SW 1271 (cell line): Measurements from ENCODE around the gene DNAH1.

Experiments used
- DNase-seq, 2 experiments: peaks; one replicate each; lab custom pipeline; 2025; lab: John Stamatoyannopoulos, UW

The DNAH1 gene

DNA sequence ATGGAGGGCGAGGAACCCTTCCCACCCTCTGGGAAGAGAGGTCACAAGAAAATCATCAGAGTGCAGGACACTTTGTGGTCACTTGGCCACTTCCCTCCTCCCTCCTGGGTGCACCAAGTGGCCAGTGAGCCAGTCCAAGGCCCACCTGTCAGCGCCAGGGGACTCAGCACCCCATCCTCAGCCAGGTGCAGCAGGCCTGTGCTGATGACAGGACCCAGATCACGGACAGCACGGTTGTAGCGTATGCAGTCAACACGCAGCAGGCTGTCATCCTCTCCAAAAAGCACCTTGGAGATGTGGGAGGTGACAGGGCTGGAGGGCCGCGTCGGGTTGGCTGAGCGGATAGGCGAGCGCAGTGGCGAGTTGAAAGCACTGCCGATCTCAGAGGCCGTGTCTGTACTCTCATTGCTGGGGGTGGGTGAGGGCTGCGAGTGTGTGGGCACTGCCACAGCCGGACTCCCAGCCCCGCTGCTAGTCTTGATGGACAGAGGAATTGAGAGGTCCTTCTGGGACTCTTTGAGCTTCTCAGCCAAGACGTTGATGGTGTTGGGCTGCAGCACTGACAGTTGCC lies 87.2 kb downstream of the DNAH1 start:
- DNase-seq = no peak

DNA sequence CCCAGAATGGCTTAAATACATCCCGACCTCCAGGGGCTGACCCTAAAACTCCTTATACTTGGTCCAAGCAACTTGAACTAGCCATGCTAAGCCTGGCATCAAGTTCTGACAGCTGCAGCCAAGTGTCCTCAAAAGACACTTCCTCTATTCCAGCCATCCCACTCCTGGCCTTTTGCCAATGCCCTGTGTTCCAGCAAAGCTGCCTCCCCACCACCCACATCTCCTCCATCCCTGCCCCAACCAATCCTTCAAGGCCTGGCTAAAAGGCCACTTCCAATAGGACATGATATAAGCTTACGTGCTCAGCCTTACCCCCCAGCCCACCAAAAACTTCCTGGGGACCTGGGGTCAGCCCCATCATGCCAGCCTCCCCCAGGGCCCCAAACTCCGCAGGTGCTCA lies 87.8 kb downstream of the DNAH1 start:
- DNase-seq = no peak

DNA sequence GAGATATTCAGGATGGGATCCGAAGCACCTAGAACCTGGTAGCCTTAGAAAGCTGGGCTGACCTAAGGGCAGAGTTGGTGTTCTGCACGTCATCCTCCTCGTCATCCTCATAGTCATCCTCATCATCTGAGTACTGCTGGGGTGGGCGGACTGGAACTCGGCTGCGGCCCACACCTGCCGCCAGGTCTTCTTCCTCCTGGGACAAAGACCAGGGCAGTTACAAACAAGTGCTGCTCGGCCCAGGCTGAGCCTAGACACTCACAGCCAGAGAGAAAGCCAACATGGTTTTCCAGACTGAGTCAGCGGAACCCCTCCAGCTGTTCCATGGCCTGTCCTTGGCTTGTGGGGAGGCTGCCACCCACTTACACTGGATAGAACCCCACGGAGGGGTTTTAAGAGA lies 88.3 kb downstream of the DNAH1 start:
- DNase-seq = no peak

DNA sequence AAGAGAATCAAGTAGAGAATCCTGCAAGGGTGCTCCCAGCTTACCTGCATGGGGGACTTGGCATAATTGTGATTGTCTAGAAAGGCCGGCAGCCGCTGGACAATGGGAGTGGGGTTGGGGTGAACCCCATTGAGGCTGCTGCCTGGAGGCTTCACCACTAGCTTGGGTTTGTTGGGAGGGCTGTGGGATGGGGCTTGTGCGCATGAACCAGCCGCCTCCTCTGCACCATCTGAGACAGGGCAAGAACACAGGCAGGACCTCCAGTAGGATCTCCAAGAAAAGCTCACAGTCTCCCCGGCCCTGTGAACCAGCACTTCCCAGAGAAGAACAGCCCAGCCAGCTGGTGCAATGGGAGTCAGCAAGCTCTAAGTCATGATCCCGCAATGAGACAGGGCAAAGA lies 88.9 kb downstream of the DNAH1 start:
- no peak for DNase-seq

DNA sequence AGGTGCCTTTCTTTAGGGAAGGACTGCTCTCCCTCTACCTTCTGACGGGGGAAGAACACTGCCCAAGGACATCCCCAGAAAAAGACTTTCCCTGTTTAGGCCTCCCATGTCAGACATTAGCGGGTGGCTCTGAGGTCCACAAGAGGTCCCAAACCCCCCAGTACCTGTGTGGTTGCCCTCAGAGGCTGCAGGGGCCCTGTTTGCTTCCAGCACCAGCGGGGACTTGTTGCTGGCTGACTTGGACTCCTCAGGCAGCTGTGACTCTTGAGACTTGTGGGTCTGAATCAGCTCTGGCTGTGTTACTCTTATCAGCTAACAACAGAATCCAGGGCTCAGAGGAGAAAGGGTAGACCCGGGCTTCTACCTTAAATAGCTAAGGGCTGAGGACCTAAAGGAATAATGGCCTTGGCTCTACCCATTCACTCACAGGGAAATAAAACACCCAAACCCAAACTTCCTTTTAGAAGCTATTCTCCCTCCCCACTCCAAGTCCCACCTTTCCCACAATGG lies 89.5 kb downstream of the DNAH1 start:
- DNase-seq = no peak

DNA sequence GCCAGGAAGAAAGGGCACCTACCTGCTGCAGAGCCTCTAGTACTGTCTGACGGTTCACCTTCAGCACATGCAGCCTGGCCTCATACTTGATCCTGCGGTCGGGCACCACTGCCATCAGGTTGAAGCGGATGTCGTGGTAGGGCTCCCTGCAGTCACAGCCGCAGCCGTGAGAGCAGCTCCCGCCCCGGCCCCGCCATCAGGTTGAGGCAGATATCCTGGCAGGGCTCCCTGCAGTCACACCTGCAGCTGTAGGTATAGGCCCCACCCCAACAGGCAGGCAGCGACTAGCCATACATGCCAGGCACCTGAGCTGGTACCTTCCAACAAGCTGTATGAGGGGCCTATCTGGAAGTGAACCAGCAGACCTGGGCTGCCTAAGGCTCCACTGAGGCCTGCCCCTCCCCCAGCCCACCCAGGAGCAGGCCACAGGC lies 90.1 kb downstream of the DNAH1 start:
- DNase-seq = no peak

DNA sequence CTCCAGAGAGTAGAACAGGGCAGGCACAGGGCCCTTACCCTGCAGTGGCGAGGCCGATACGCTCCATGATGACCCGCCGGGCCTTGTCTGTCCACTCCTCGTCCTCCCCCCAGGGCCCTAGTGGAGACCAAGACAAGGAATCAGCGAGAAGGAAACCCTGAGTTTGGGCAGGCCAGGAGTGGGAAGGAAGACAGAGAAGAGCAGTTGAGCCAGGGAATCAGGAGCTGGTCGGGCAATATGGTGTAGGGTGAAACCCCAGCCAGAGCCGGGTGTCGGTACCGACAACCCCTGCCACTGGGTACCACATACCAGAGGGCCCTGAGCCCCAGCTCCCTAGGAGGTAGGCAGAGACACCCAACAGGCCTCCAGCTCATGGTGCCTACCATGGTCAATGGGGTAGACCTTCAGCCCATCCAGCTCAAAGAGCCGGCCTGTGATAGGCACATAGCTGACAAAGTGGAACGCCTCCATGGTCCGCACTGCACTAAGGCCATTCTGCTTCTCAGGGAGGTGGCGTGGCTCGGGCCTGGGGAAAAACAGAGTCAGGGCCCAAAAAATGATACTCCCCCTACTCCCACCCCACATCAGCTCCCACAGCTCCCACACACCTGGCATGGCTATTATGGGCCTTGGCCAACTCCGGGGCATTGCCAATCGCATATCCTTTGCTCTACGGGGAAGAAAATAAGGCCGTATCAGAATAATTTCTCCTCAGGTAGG lies 90.8 kb downstream of the DNAH1 start:
- no peak for DNase-seq

DNA sequence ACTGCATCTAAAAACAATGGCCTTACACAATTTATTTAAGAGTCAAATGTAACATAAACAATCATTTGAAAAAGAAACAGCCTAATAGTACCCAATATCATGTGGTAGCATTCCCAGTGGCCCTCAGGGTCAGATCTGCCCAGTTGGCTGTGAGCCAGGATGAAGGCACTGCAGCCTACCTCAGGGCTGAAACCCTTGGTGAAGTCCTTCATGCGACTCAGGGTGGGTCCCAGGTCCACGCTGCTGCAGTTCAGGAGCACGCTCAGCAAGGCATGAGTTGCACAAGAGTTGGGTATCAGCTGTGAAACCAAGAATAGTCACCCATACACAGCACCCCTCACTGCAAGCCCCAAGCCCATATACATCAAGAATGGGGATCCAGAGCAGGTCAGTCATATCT lies 91.7 kb downstream of the DNAH1 start:
- DNase-seq = no peak

DNA sequence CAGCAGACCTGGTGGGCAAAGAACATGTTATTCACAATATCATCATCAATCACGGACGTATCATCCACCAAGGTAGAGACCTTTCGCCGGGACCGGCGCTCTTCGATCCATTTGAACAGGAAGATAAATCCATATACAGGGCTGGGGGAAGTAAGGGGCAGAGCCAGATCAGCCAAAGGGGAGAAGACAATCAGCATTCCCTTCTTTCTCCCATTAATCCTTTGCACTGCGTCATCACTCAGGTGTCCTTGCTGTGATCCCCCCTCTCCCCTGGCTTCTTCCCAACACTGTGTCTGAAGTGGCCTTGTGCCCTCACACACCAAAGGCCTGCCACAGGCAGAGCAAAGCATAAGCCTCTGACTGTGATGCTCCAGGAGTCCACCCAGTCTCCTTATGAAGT lies 92.3 kb downstream of the DNAH1 start:
- DNase-seq = no peak

DNA sequence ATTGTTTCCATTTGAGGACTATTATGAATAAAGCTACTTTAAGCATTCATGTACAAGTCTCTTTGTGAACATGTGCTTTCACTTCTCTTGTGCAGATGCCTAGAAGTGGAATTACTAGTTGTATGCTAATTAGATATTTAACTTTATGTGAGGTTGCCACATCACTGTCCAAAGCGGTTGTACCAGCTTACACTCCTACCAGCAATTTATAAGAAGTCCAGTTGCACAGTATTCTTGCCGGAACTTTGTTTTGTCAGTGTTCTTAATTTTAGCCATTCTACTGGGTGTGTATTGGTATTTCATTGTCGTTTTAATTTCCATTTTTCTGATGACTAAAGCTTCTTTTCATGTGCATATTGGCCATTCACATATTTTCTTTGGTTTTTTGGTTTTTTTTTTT lies 99.7 kb downstream of the DNAH1 start:
- no peak for DNase-seq

DNA sequence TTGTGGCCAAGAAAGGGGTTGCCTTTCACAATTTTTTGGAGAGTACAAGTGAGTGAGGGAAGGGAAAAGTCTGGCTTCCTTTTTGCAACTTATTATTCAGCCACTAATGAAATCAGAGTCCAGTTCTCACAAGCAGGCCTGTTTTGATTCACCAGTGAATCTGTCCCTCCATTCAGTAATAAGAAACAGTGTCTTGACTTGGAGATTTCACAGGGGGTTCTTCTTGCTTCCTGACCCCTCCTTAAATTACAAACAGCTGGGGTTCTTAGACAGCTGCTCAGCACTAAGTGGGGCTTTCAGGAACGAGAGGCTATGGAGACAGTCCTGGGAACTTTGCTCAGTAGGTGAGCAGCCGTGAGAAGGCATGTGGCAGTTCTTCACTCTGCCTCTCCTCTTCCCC lies 104.3 kb downstream of the DNAH1 start:
- DNase-seq = no peak

DNA sequence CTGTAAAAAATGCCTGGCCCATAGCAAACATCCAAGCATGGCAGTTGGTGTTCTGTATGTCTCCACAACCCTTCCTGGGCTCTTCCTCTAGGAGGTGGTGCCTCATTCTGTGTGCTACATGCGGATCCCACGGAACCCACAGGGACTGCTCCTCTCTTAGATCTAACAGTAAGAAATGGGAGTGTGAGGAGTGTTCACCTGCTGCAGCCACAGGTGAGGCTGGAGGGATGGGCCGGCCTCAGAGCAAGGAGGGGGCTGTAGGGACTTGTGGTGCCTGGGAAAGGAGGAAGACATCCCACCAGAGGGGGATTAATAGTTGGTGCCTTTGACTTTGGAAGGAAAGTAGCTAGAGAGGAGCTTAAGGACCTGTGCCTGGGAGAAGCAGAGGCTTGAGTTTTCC lies 106.5 kb downstream of the DNAH1 start:
- DNase-seq = no peak

DNA sequence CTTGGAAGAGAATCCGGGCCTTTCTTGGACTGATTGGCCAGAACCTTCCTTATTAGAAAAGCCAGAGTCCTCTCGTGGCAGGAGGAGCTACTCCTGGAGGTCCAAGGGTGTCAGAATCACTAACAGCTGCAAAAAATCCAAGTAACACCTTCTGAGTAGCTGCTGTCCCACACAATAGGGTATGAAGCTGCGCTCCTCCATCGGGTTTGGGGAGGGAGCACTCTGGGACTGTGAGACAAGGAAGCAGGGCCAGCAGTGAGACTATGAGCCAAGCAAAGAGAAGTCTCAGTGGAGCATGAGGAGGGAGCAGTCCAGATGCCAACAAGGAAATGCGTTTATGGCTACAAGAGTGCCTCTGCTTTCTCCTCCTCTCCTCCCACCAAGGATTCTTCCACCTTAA lies 107.1 kb downstream of the DNAH1 start:
- DNase-seq = no peak

DNA sequence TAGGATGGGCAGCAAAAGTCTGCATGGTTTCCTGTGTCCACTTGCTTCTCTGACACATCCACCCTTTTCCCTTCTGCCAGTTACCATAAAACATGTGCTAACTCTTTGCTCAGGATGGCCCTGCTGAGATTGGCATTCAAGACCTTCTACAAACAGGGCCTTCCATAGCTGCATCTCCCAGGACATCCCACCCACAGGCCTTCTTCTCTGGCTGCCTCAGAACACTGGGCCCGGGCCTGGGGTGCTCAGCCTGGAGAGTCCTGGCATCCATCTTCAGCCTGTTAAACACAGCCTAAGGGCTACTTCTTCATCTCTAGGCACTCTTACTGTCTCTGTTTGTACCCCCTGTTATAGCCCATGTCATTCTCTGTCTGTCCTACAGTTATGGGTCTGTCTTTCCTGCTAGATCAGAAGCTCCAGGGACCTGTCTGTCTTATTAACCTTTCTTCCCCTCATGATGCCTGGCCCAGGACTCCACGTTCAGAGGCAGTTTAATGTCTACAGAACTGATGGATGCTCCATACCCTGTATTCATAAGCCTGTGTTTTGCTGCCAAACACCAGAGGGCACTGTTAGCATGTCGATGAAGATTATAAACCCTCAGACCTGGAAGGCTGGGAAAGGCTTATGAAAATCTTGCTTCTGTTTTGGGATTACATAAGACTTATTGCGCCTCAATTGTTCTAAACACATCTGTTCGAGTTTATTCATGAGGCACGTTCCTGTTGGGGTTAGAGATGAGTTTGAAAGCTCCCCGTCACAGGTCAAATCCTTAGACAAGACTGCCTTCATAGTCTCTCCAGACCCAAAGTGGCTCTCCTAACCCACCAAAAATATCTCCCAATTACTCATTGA lies 112.3 kb downstream of the DNAH1 start:
- peak in 1 of 2 experiments; percentile 38 for DNase-seq

DNA sequence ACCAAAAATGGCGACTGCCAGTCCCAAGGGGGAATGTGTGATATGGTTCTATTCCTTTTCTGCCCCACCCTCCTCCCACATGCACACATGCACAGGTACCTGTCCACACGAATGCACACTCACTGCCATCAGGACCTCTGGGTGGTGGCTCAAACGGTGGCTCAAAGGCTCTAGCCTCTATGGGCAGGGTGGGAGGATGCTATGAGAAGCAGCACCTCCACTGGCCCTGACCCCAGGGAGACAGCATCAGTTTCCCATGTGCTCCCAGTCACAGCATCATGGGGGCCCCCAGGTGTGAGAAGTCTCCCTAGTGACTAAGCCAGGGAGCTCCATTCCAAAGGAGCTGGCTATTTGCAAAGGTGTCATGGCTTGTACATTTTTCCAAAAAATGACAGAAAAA lies 112.9 kb downstream of the DNAH1 start:
- no peak for DNase-seq

DNA sequence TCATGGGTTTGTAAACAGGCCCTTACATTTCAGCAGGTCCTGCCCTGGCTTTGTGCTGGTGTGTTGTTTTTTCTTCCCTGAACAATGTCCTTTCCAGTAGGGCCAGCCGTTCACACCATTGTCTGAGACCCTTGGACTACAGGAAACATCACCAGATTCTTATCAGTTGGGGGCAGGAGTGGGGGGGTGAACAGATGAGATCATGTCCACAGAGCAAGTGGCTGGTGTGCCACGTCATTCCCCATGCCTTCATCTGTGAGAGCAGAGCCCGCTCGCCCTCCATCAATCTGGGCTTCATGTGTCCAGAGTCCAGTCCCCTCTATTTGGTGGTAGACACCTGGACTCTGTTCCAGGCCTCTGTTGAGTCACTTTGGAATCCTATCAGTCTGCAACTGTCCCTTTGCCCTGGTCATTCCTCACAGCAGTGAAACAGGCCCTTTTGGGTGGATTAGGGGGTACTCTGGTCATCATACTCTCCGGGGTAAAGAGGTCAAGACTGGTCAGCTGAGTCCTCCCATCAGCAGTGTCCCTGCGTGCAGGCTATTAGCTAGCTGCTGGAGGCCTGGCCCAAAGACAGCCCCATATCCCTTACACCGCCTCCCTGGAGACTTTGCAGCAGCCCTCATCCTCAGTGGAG lies 113.8 kb downstream of the DNAH1 start:
- DNase-seq = no peak

DNA sequence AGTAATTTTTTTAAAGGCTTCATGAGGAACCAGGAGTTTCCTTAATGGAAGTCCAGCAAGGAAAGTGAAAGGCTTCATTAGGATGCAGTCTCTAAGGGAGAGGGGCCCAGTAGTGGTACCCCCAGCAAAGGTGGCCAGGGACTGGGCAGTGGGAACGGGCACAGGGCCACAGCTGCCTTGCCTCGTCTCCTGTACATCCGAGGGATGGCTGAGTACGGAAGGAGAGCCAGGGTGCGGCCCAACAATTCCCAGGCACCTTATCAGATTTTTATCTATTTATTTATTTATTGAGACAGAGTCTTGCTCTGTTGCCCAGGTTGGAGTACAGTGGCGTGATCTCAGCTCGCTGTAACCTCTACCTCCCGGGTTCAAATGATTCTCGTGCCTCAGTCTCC lies 114.3 kb downstream of the DNAH1 start:
- no peak for DNase-seq

DNA sequence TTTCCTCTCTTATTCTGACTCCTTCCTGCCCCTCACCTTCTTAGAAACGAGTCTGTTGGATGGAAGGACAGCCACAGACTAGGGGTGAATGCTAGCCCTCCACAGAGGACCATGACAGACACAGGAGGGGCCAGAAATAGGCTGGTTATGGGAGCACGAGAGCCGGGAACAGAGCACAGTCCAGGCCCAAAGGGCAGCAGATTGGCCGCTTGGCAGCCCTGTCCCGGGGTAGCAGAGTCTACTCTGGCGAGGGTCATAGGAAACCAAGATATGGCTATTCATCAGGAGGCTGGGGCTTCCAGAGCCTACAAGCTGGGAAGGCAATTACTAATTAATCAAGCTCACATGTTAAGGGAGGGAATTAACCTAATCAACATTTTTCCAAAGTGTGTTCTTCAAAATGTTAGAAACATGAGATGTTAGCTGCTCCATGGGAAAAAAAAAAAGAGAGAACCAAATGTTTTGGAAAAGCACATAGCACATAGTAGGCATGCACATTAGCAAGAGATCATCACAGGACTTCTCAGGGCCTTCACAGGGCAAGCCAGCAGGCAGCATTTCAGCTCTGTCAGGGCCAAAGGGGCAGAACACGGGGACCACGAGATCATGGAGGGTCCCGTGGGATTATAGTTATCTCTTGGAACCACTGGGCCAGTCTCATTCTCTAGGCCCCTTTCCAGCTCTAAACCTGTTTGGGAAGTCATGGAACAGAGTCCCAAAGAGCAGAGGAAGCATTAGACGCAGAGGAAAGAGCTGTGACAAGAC lies 115.5 kb downstream of the DNAH1 start:
- no peak for DNase-seq

DNA sequence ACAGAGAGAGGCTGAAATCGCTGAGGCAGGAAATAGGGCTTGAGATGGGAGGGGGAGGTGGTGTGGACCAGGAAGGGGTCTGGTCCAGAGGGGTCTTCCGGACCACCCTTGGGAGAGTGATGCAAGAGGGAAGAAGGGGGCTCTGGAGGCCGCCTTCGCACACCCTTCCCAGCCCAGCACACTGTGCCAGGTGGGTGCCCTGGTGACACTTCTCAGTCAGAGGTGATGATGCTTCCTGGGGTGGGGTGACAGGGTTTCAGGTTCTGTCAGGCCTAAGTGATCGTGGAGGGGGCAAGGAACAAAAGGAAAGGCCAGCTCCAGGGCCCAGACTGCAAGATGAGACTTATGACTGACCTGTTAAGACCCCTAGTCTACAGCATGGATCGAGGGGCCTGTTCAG lies 116.1 kb downstream of the DNAH1 start:
- DNase-seq = no peak

DNA sequence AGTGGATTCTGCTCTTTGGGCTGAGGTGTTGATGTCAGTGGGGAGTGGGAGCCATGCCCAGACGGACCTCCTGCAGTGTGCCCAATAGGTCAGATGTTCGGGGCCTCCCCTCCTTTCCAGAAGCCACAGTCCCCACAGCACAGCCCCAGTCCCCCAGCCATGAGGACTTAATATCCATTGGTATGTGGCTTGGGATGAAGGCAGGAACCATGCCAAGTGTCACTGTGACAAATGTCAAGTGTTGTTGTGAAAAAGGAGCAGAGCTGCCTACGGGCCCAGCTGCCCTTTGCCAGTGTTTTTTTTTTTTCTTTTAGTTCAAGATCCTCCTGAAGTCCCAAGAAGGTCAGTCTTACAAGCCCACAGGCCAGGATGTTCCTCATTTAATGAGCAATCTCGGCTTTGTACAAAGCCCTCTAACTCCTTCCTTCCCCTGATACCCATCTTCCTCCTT lies 116.6 kb downstream of the DNAH1 start:
- DNase-seq = no peak

DNA sequence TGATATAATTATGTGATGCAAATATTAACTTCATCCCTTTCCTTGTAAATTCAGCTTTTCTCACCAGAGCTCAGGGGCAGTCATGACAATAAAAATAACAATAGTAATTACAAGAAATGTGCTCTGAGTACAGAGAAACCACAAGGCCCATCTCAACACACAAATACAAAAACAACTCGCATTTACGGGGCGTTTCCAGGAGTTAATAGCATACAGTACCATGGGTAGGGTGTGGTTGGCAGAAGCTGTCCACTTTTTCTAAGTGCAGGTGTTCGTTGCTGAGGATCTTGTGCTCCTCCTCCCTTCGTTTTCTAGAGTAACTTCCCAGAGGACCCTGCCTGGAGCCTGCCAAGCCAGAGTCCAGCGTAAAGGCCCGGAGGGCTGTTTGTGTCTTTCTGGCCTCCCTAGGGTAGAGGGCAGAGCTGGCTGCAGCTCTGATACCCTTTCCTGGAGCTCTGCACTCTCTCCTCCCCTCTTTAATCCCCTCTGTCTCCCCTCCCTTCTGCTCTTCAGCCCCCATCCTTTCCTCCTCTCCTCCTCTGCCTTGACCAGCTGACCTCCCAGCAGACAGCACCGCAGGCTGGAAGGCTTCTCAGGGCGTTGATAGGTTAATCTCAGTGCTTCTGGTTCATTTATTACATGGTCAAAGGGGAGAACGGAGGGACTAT lies 117.3 kb downstream of the DNAH1 start:
- DNase-seq = no peak
